Measurements from ENCODE around the gene KLHL21.

DNA sequence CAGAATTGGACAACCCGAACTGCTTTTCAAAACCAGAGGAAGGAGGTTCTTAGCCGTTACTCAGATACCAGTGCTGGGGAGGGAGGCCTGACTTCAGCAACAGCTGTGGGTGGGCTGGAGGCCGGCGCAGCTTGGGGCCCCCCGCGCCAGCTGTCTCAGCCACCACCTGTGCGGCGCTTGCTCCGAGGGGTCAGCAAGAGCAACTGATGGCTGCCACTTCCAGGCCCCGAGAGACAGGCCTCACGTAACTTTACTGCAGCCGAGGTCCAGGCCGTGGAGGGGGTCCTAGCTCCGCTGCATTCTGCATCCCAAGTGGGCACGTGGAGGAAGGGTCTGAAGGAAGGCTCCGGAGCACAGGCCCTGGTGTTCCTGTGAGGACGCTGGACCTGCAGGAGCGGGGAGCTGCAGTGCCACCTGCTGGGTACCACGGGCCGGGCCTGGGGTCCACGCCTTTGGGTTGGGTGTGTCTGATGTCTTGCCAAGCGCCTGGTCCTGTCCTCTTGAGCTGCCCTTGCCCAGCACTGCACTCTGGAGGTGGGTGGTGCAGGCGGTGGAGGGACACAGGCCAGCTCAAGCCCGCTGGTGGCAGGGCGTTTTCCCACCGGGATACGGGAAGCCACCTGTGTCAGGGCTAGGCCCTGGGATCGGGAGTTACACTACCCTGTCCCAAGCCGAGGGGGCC is 31.8 kb upstream of the KLHL21 start:
- TF ChIP-seq, protein P1, sequence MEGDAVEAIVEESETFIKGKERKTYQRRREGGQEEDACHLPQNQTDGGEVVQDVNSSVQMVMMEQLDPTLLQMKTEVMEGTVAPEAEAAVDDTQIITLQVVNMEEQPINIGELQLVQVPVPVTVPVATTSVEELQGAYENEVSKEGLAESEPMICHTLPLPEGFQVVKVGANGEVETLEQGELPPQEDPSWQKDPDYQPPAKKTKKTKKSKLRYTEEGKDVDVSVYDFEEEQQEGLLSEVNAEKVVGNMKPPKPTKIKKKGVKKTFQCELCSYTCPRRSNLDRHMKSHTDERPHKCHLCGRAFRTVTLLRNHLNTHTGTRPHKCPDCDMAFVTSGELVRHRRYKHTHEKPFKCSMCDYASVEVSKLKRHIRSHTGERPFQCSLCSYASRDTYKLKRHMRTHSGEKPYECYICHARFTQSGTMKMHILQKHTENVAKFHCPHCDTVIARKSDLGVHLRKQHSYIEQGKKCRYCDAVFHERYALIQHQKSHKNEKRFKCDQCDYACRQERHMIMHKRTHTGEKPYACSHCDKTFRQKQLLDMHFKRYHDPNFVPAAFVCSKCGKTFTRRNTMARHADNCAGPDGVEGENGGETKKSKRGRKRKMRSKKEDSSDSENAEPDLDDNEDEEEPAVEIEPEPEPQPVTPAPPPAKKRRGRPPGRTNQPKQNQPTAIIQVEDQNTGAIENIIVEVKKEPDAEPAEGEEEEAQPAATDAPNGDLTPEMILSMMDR (IDR thresholded peaks at IDR 0.05): no peak
- TF ChIP-seq JUN (CRISPR knock-in tag; IDR thresholded peaks at IDR 0.05) (no peak), ZBTB21 (CRISPR knock-in tag; IDR thresholded peaks at IDR 0.05; ENCODE audit: borderline replicate concordance) (no peak), NR2C2 (CRISPR knock-in tag; IDR thresholded peaks at IDR 0.05) (no peak), TEAD4 (CRISPR knock-in tag; IDR thresholded peaks at IDR 0.05) (no peak), CREB1 (CRISPR knock-in tag; IDR thresholded peaks at IDR 0.05) (no peak), SMAD3 (CRISPR knock-in tag; IDR thresholded peaks at IDR 0.05; ENCODE audit: borderline replicate concordance) (no peak), NR1H2 (CRISPR knock-in tag; IDR thresholded peaks at IDR 0.05) (no peak), SP1 (CRISPR knock-in tag; conservative IDR thresholded peaks at IDR 0.05) (no peak)
- TF ChIP-seq, protein P2, sequence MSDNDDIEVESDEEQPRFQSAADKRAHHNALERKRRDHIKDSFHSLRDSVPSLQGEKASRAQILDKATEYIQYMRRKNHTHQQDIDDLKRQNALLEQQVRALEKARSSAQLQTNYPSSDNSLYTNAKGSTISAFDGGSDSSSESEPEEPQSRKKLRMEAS (CRISPR knock-in tag; IDR thresholded peaks at IDR 0.05): no peak; the same call in 1 of the 2 replicates
- TF ChIP-seq, protein P3, sequence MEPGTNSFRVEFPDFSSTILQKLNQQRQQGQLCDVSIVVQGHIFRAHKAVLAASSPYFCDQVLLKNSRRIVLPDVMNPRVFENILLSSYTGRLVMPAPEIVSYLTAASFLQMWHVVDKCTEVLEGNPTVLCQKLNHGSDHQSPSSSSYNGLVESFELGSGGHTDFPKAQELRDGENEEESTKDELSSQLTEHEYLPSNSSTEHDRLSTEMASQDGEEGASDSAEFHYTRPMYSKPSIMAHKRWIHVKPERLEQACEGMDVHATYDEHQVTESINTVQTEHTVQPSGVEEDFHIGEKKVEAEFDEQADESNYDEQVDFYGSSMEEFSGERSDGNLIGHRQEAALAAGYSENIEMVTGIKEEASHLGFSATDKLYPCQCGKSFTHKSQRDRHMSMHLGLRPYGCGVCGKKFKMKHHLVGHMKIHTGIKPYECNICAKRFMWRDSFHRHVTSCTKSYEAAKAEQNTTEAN (CRISPR knock-in tag; IDR thresholded peaks at IDR 0.05): no peak
- TF ChIP-seq, protein P4, sequence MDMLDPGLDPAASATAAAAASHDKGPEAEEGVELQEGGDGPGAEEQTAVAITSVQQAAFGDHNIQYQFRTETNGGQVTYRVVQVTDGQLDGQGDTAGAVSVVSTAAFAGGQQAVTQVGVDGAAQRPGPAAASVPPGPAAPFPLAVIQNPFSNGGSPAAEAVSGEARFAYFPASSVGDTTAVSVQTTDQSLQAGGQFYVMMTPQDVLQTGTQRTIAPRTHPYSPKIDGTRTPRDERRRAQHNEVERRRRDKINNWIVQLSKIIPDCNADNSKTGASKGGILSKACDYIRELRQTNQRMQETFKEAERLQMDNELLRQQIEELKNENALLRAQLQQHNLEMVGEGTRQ (CRISPR knock-in tag; IDR thresholded peaks at IDR 0.05): no peak

All from WTC11 (cell line).